Measurements from ENCODE around the gene TCF7L1.

- TF ChIP-seq CTCF (conservative IDR thresholded peaks at IDR 0.05) (no peak), EZH2 (IDR thresholded peaks at IDR 0.05; ENCODE audit: low read depth) (no peak)
Observed at GRCh38 chr2:85283641-85284040, 150.4 kb downstream of the TCF7L1 start.
